Measurements from ENCODE around the gene SAMD13. TPM values are rescaled to one million over a fixed set of nuclear protein-coding genes. Genes with fewer than 3 reads are reported as not detected.

Gene SAMD13
- polyA plus RNA-seq, 1 donor from 2014 or later, result 20.0 TPM

- no peaks in the 10 kb centered on the region for H4K20me1 ChIP-seq (ENCODE audit: insufficient read depth)
- H3K9me2 ChIP-seq (ENCODE audit: insufficient read depth, low read length), result no peaks in the 10 kb centered on the region
- no peaks in the 10 kb centered on the region for H3F3A ChIP-seq (ENCODE audit: insufficient read depth, low read length, poor library complexity, severe bottlenecking)
- no peak overlapping the region for H3K4me3 ChIP-seq (ENCODE audit: low read length)
- H3K79me2 ChIP-seq (replicated peaks; ENCODE audit: insufficient read depth, low read length), result no peaks in the 10 kb centered on the region
- no peak overlapping the region for H2AFZ ChIP-seq (ENCODE audit: low read depth, low read length)
- H3K27ac ChIP-seq (ENCODE audit: low read length), result no peak overlapping the region
- no peak overlapping the region for H3K9ac ChIP-seq (ENCODE audit: low read length)
- H3K27me3 ChIP-seq (ENCODE audit: insufficient read depth, low read depth, low read length), result no peaks in the 10 kb centered on the region
- H3K4me2 ChIP-seq (ENCODE audit: low read length), result no peak overlapping the region
- H3K9me3 ChIP-seq (ENCODE audit: low read length), result no peaks in the 10 kb centered on the region
- TF ChIP-seq EZH2 (IDR thresholded peaks at IDR 0.05; ENCODE audit: borderline replicate concordance, insufficient read depth, low read length, poor library complexity, severe bottlenecking) (no peak), EP300 (conservative IDR thresholded peaks at IDR 0.05; ENCODE audit: poor library complexity, severe bottlenecking) (no peak), REST (IDR thresholded peaks at IDR 0.05; ENCODE audit: borderline replicate concordance) (no peak), TAF1 (IDR thresholded peaks at IDR 0.05; ENCODE audit: low read depth) (no peak)
- no peaks in the 10 kb centered on the region for H3K36me3 ChIP-seq (ENCODE audit: insufficient read depth, low read length)
These were observed 65.3 kb downstream of the SAMD13 start for GRCh38 chr1:84366786-84367185.

- no peaks in the 10 kb centered on the region for H3K27me3 ChIP-seq (ENCODE audit: insufficient read depth, low read depth, low read length)
- TF ChIP-seq MXI1 (conservative IDR thresholded peaks at IDR 0.05; ENCODE audit: poor library complexity, severe bottlenecking), result no peak
- no peak for TF ChIP-seq EZH2 (IDR thresholded peaks at IDR 0.05; ENCODE audit: borderline replicate concordance, insufficient read depth, low read length, poor library complexity, severe bottlenecking)
- no peak for TF ChIP-seq SMC3 (conservative IDR thresholded peaks at IDR 0.05; ENCODE audit: poor library complexity)
- no peak for TF ChIP-seq RAD21 (conservative IDR thresholded peaks at IDR 0.05)
- TF ChIP-seq CTCF (IDR thresholded peaks at IDR 0.05; ENCODE audit: poor library complexity, severe bottlenecking), result no peak
- TF ChIP-seq TAF1 (IDR thresholded peaks at IDR 0.05; ENCODE audit: low read depth), result no peak
These were observed 65.7 kb downstream of the SAMD13 start for GRCh38 chr1:84367219-84367618.

GRCh38 chr1:84368441-84368840 lies 66.9 kb downstream of the SAMD13 start:
- Histone ChIP-seq H3K27ac (ENCODE audit: low read length) (no peak overlapping the region), H4K20me1 (ENCODE audit: insufficient read depth) (no peaks in the 10 kb centered on the region), H3K9ac (ENCODE audit: low read length) (no peak overlapping the region), H3K36me3 (ENCODE audit: insufficient read depth, low read length) (no peaks in the 10 kb centered on the region), H3K9me2 (ENCODE audit: insufficient read depth, low read length) (no peaks in the 10 kb centered on the region), H3K4me3 (ENCODE audit: low read length) (no peak overlapping the region), H3K27me3 (ENCODE audit: insufficient read depth, low read depth, low read length) (no peaks in the 10 kb centered on the region), H3K9me3 (ENCODE audit: low read length) (no peaks in the 10 kb centered on the region), H2AFZ (ENCODE audit: low read depth, low read length) (no peak overlapping the region), H3K79me2 (replicated peaks; ENCODE audit: insufficient read depth, low read length) (no peaks in the 10 kb centered on the region), H3F3A (ENCODE audit: insufficient read depth, low read length, poor library complexity, severe bottlenecking) (no peaks in the 10 kb centered on the region), H3K4me2 (ENCODE audit: low read length) (no peak overlapping the region)
- TF ChIP-seq REST (IDR thresholded peaks at IDR 0.05; ENCODE audit: borderline replicate concordance), result no peak
- TF ChIP-seq MXI1 (conservative IDR thresholded peaks at IDR 0.05; ENCODE audit: poor library complexity, severe bottlenecking), result no peak
- TF ChIP-seq EZH2 (IDR thresholded peaks at IDR 0.05; ENCODE audit: borderline replicate concordance, insufficient read depth, low read length, poor library complexity, severe bottlenecking), result no peak
- no peak for TF ChIP-seq SMC3 (conservative IDR thresholded peaks at IDR 0.05; ENCODE audit: poor library complexity)
- TF ChIP-seq TAF1 (IDR thresholded peaks at IDR 0.05; ENCODE audit: low read depth), result no peak
- no peak for TF ChIP-seq EP300 (conservative IDR thresholded peaks at IDR 0.05; ENCODE audit: poor library complexity, severe bottlenecking)
- TF ChIP-seq CTCF (IDR thresholded peaks at IDR 0.05; ENCODE audit: poor library complexity, severe bottlenecking), result no peak
- TF ChIP-seq POLR2AphosphoS5 (IDR thresholded peaks at IDR 0.05), result no peak
- TF ChIP-seq RAD21 (conservative IDR thresholded peaks at IDR 0.05), result no peak

More at GRCh38 chr1:84367219-84367618, 65.7 kb downstream of the SAMD13 start:
- Histone ChIP-seq H3K79me2 (replicated peaks; ENCODE audit: insufficient read depth, low read length) (no peaks in the 10 kb centered on the region), H3K9me2 (ENCODE audit: insufficient read depth, low read length) (no peaks in the 10 kb centered on the region), H3K9ac (ENCODE audit: low read length) (no peak overlapping the region), H3K27ac (ENCODE audit: low read length) (no peak overlapping the region), H2AFZ (ENCODE audit: low read depth, low read length) (no peak overlapping the region), H4K20me1 (ENCODE audit: insufficient read depth) (no peaks in the 10 kb centered on the region), H3K4me3 (ENCODE audit: low read length) (no peak overlapping the region), H3K4me2 (ENCODE audit: low read length) (no peak overlapping the region), H3K36me3 (ENCODE audit: insufficient read depth, low read length) (no peaks in the 10 kb centered on the region), H3K9me3 (ENCODE audit: low read length) (no peaks in the 10 kb centered on the region), H3F3A (ENCODE audit: insufficient read depth, low read length, poor library complexity, severe bottlenecking) (no peaks in the 10 kb centered on the region)
